ENCODE results near the gene CHRNG. TPM values are rescaled to one million over a fixed set of nuclear protein-coding genes. Genes with fewer than 3 reads are reported as not detected.

The CHRNG gene
- total RNA-seq, 4 donors from 2014 or later = not detected

GRCh38 chr2:232513353-232513752 is 26.1 kb upstream of the CHRNG start:
- no peaks in the 10 kb centered on the region for H3K27me3 ChIP-seq
- DNase-seq = no peak
- intact Hi-C loops (cut with DNase I; ENCODE audit: low total_unique reads) = no loop called here
- no peak overlapping the region for H3K4me3 ChIP-seq
- no peaks in the 10 kb centered on the region for H3K36me3 ChIP-seq
- no peaks in the 10 kb centered on the region for H3K4me1 ChIP-seq
- no peak overlapping the region for H3K27ac ChIP-seq
- no peaks in the 10 kb centered on the region for H3K9me3 ChIP-seq
- no peak for TF ChIP-seq CTCF (IDR thresholded peaks at IDR 0.05)

GRCh38 chr2:232515639-232516038 is 23.9 kb upstream of the CHRNG start:
- Histone ChIP-seq H3K36me3 (no peaks in the 10 kb centered on the region), H3K4me1 (no peaks in the 10 kb centered on the region), H3K9me3 (no peaks in the 10 kb centered on the region), H3K4me3 (no peak overlapping the region), H3K27me3 (no peaks in the 10 kb centered on the region), H3K27ac (no peak overlapping the region)
- intact Hi-C loops (cut with DNase I; ENCODE audit: low total_unique reads) = no loop called here
- no peak for DNase-seq
- TF ChIP-seq CTCF (IDR thresholded peaks at IDR 0.05) (no peak), POLR2A (IDR thresholded peaks at IDR 0.05) (no peak)

- Histone ChIP-seq H3K4me3 (no peak overlapping the region), H3K4me1 (no peaks in the 10 kb centered on the region), H3K27ac (no peak overlapping the region), H3K27me3 (no peaks in the 10 kb centered on the region), H3K36me3 (no peaks in the 10 kb centered on the region), H3K9me3 (no peaks in the 10 kb centered on the region)
- TF ChIP-seq POLR2A (IDR thresholded peaks at IDR 0.05) = no peak
- TF ChIP-seq CTCF (IDR thresholded peaks at IDR 0.05) = no peak
- DNase-seq = no peak
- intact Hi-C loops (cut with DNase I; ENCODE audit: low total_unique reads) = no loop called here
These were observed 22.9 kb upstream of the CHRNG start for GRCh38 chr2:232516551-232516950.

GRCh38 chr2:232518844-232519243 is 20.6 kb upstream of the CHRNG start:
- Histone ChIP-seq H3K9me3 (no peaks in the 10 kb centered on the region), H3K4me1 (peaks cover 0 to 8% of the 10 kb centered on the region in 2 donors), H3K4me3 (no peak overlapping the region), H3K36me3 (no peaks in the 10 kb centered on the region), H3K27me3 (peaks cover 14% of the 10 kb centered on the region in 2 donors), H3K27ac (no peak overlapping the region)
- TF ChIP-seq POLR2A (IDR thresholded peaks at IDR 0.05) (no peak), CTCF (IDR thresholded peaks at IDR 0.05) (no peak)
- intact Hi-C loops (cut with DNase I; ENCODE audit: low total_unique reads) = no loop called here
- no peak for DNase-seq

GRCh38 chr2:232519581-232520438 is 19.7 kb upstream of the CHRNG start, which contains the start of gene PRSS56:
Gene PRSS56, plus strand, starts transcription at chr2:232520388. Its CDS starts 211 bp downstream, at chr2:232520599.
- no peaks in the 10 kb centered on the region for H3K9me3 ChIP-seq
- no peak within 1 kb of the TSS for H3K27ac ChIP-seq
- no peak for DNase-seq
- no peaks in the 10 kb centered on the region for H3K36me3 ChIP-seq
- peaks cover 14 to 22% of the 10 kb centered on the region in 2 donors for H3K27me3 ChIP-seq
- no peak for TF ChIP-seq POLR2A (IDR thresholded peaks at IDR 0.05)
- no peak for TF ChIP-seq CTCF (IDR thresholded peaks at IDR 0.05)
- H3K4me1 ChIP-seq = peaks cover 0 to 12% of the 10 kb centered on the region in 2 donors
- intact Hi-C loops (cut with DNase I; ENCODE audit: low total_unique reads) = loop anchor here (10.0 kb wide), 1 partner anchor 615 kb away; no protein-coding TSS in a partner anchor
- no peak within 1 kb of the TSS for H3K4me3 ChIP-seq

Data from uterus (tissue), 4 donors.